ENCODE data around the gene FGF14.

Gene FGF14

GRCh38 chr13:102310691-102311418 lies 91.0 kb downstream of the FGF14 start:
- DNase-seq (ENCODE audit: low spot score), result no peak

GRCh38 chr13:102309110-102309509 lies 92.7 kb downstream of the FGF14 start:
- no peak for DNase-seq (ENCODE audit: low spot score)

GRCh38 chr13:102302534-102302933 lies 99.3 kb downstream of the FGF14 start:
- no peak for DNase-seq (ENCODE audit: low spot score)

- DNase-seq (ENCODE audit: low spot score), result no peak
Observed at GRCh38 chr13:102300379-102300778, 101.5 kb downstream of the FGF14 start.

DNA sequence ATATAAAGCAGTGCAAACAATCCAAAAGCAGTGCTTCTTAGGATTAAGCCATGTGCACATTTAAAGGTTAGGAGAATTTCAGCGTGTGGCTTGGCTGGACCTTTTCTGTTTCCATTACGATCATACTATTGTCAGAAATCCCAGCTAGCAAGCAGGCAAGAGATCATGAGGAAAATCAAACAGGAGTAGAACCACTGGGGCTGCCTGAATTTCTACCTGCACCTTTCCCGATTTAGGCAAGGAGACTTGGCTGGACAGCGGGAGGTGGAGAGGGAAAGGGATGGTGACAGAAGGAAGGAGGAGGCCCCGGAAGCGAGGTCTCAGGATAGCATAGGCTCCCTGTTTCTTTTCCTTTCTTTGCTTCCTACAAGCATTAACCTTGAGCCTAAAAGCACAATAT lies 102.5 kb downstream of the FGF14 start:
- no peak for DNase-seq (ENCODE audit: low spot score)

GRCh38 chr13:102298051-102298450 lies 103.8 kb downstream of the FGF14 start:
- DNase-seq (ENCODE audit: low spot score), result no peak

DNA sequence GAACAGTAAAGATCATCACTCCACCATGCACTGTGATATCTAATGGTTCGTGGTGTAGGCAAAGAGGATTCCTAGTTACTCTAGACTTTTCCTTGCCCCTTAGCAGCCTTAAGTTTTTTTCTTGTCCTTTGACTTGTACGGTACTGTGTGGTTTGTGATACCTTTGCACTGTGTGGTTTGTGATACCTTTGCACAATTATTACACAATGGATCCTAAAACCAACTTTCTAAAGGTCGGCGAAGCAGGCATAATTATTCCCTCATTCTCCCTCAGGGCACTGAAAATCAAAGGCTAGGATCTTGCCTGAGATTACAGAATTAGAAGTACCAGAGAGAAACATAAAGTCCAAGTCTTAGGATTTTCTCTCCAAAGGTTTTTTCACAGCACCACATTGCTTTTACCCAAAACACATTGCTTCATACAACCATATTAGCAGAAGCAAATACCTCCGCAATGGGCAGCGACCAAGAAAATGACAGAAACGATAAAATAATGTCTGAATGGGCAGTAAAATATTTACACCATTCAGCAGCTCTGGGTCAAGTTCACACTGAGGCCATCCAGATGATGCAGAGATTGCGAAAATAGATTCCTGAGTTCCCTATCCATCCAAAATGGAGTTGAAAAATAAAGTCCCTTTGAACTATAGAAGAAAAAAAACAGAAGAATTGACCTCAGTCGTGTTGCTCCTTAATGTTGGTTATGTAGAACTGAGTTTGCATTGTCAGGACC lies 106.4 kb downstream of the FGF14 start:
- no peak for DNase-seq (ENCODE audit: low spot score)

DNA sequence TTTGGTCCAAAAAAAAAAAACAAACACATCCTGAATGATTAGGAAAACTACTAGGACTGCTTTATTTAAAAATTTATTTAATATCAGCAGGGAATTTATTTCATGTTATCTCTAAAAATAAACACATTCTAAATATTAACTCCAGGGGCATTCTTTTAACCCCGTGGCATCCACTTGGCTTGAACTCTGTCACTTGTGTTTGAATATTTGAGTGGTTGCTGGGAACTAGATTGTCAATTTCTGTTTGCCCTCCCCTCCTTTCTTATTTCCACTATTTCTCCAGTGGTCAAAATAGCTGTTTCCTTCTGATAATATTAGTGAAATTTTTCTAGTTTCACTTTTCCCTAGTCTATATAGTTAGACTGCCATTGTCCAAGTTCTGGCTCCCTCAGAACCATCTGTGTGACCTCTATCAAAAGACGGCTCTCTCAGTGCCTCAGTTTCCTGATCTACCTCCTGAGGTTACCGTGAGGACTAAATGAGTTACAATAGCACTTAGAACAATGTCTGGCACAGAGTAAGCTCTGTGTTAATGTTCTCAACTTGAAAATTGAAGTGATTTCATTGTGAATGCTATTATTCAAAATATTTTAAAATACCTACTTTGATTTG lies 107.3 kb downstream of the FGF14 start:
- DNase-seq (ENCODE audit: low spot score), result no peak

GRCh38 chr13:102293723-102294122 lies 108.1 kb downstream of the FGF14 start:
- DNase-seq (ENCODE audit: low spot score), result no peak

GRCh38 chr13:102291587-102292218 lies 110.1 kb downstream of the FGF14 start:
- no peak for DNase-seq (ENCODE audit: low spot score)

GRCh38 chr13:102289606-102290005 lies 112.2 kb downstream of the FGF14 start:
- DNase-seq (ENCODE audit: low spot score), result peak; percentile 56

DNA sequence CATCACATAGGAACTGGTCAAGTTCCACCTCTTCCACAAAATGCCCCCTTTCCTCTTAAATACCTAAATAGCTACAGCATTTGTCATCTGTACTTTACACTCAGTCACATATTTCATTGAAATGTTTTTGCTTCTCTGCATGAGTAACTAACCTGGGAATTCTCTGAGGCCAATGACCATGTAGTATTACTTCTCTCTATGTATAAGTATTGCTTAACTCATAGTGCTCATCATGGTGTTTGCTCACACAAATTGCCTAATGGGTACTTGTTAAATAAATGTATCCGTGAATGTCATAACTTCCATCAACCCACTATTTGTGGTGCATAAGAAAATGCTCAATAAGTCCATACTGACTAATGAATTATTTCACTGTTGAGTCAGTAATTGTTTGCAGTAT lies 115.5 kb downstream of the FGF14 start:
- DNase-seq (ENCODE audit: low spot score), result peak; percentile 6

DNA sequence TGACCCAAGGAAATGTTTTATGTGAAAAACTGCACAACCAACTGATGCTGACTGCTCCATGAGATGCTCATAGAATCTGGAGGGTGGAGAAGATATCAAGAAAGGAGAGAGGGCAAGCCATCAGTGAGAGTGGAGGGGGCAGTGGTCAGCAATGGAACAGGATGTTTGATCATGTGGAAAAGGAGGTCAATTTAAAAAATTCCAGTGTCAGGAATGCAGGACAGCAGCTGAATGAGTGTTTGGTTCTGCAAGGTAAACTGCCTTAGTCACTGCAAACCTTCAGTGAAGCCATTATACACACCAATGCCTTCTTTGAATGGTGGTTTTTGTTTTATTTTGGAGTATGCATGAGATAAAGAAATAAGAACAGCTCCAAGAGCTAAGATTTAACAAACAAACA lies 121.5 kb downstream of the FGF14 start:
- DNase-seq (ENCODE audit: low spot score), result no peak

GRCh38 chr13:102277286-102277685 lies 124.6 kb downstream of the FGF14 start:
- DNase-seq (ENCODE audit: low spot score), result no peak

DNA sequence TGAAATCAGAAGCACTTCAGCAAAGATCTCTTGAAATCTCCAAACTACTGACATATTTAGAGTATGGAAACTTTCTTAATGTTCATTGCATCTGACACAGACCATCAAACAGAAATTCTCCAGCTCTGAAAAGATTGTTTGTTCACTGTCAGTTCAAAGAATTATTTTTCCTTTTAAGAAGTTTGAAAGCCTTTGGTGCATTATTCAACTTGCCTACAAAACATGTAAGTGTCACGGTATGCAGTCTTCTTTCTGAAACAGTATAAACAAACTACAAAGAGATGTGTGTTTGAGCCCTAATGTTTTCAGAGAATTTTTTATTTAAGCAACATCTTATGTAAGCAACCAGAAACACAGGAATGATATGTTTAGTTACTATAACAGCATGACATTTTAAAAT lies 125.4 kb downstream of the FGF14 start:
- DNase-seq (ENCODE audit: low spot score), result no peak

DNA sequence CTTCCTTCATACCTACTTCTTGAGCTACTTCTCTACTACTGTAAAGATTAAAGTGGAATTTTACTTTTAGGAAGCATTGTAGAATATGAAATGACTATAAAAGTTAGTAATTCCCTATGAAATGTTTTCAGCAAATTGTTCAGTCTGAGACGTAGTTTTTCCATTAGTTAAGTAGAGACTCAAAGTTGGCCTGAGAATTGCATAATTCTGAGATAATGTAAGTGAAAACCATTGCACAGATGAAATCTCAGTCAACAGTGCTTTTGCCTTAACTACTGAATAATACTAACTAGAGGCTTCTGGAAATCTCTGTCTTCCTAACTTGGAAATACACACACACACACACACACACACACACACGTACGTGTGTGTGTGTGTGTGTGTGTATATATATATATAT lies 125.9 kb downstream of the FGF14 start:
- no peak for DNase-seq (ENCODE audit: low spot score)

- no peak for DNase-seq (ENCODE audit: low spot score)
Observed at GRCh38 chr13:102273111-102273510, 128.7 kb downstream of the FGF14 start.

GRCh38 chr13:102267191-102267590 lies 134.7 kb downstream of the FGF14 start:
- DNase-seq (ENCODE audit: low spot score), result no peak

GRCh38 chr13:102261809-102262208 lies 140.0 kb downstream of the FGF14 start:
- no peak for DNase-seq (ENCODE audit: low spot score)

DNA sequence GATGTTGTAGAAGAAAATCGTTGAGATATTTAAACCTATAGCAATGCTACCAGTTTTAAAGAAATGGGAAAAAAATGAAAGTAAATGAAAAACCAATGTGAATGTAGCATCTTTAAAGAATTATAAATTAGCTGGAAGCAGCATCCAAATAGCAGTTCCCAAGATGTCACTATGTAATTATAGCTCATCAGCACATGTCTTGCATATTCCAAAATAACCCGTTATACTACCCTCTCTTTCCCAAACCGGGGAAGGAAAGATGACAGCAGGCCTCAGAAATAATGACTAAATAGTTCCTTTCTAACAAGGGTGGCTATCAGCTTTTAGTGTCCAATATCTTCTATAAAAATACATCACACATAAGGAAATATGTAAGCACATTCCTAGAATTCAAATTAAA lies 140.5 kb downstream of the FGF14 start:
- DNase-seq (ENCODE audit: low spot score), result no peak

DNA sequence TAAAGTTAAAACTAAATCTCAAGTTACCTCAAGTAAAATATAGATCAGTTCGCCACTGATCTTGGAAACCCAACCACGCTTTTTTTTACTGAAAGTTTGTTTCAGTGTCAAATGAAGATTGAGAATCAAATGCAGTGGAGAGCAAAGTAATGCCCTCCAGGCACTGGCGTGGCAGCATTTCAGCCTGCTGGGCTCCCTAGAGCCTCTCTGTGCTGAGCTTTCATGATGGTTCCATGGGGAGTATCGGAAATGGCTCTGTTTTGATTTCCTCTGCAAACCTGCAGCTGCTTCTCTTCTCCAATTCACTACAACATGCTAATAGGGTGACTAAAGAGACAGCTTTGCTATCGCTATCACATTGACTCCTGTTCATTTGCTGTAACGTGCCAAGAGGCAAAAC lies 141.6 kb downstream of the FGF14 start:
- no peak for DNase-seq (ENCODE audit: low spot score)

GRCh38 chr13:102255409-102255808 lies 146.4 kb downstream of the FGF14 start:
- DNase-seq (ENCODE audit: low spot score), result no peak

DNA sequence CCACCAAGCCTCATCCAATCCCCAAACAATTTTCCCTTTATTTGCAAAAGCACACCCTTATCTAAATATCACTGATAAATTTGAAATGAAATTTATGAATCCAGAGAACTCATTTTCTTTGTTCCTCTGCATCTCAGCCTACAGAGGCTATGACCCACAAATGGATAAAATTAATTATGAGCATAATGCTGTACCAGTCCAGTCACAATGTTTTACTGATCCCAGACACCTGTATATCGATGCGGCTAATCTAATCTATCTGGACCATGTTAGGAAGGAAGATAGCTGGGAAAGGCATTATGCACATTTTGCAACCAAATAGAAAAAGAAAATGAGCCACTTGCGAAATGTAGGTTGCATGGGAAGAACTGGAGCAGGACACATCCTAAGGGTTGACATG lies 150.0 kb downstream of the FGF14 start:
- no peak for DNase-seq (ENCODE audit: low spot score)
